SU-DHL-6 (cell line): ENCODE measurements around the gene RARRES1.

Source experiments
- H2AFZ ChIP-seq: fragments of 200-600 bp; sonication (generic); 2 replicates; pipeline ENCODE4 v1.6.1; 2014; ENCODE audit warnings: low read depth, mild to moderate bottlenecking, moderate library complexity, mixed read lengths, antibody characterized with exemption, low read length; ENCODE audit not compliant: severe bottlenecking
- H3F3A ChIP-seq: fragments of 200-600 bp; shearing (Covaris generic); 2 replicates; pipeline ENCODE4 v1.6.0; 2016; ENCODE audit warnings: antibody characterized with exemption, mild to moderate bottlenecking; ENCODE audit not compliant: insufficient read depth
- H3K27ac ChIP-seq: fragments of 200-600 bp; sonication (generic); 2 replicates; pipeline ENCODE4 v1.5.1; 2016; ENCODE audit warnings: low read depth, mild to moderate bottlenecking, low read length, moderate library complexity, mixed read lengths
- H3K27me3 ChIP-seq: fragments of 200-600 bp; sonication (generic), shearing (Covaris generic); 2 replicates; pipeline ENCODE4 v1.6.0; 2014; ENCODE audit warnings: mild to moderate bottlenecking, low read length
- H3K36me3 ChIP-seq: fragments of 200-600 bp; sonication (generic); 2 replicates; pipeline ENCODE4 v1.6.1; 2014; ENCODE audit warnings: mild to moderate bottlenecking, low read length, mixed read lengths
- H3K4me2 ChIP-seq: fragments of 300-600, 200-600 bp; shearing (Covaris generic), sonication (generic); 2 replicates; pipeline ENCODE4 v1.6.0; 2014; ENCODE audit warnings: low read length, low read depth, mild to moderate bottlenecking; ENCODE audit not compliant: poor library complexity, severe bottlenecking
- H3K4me3 ChIP-seq: fragments of 200-600 bp; sonication (generic); 2 replicates; pipeline ENCODE4 v1.5.1; 2014; ENCODE audit warnings: antibody characterized with exemption, low read length, mild to moderate bottlenecking, mixed read lengths; ENCODE audit not compliant: insufficient read depth, poor library complexity, severe bottlenecking
- H3K79me2 ChIP-seq: fragments of 200-600 bp; sonication (generic); 2 replicates; pipeline ENCODE4 v1.6.1; 2014; ENCODE audit warnings: mild to moderate bottlenecking, low read length, moderate library complexity; ENCODE audit not compliant: insufficient read depth
- H3K9ac ChIP-seq: fragments of 200-600 bp; sonication (generic); 2 replicates; pipeline ENCODE4 v1.7.0; 2014; ENCODE audit warnings: mild to moderate bottlenecking, low read length
- H3K9me2 ChIP-seq: fragments of 200-600 bp; sonication (generic); replicated peaks from 2 replicates; pipeline ENCODE4 v1.6.1; 2014; ENCODE audit warnings: low read length; ENCODE audit not compliant: insufficient read depth
- H3K9me3 ChIP-seq: fragments of 200-600 bp; sonication (generic); 2 replicates; pipeline ENCODE4 v1.6.1; 2014; ENCODE audit warnings: low read length, mixed read lengths; ENCODE audit not compliant: insufficient read depth
- H4K20me1 ChIP-seq: fragments of 200-600 bp; sonication (generic); 2 replicates; pipeline ENCODE4 v1.6.1; 2014; ENCODE audit warnings: low read depth, mild to moderate bottlenecking, antibody characterized with exemption, low read length, moderate library complexity, mixed read lengths
- CTCF ChIP-seq: fragments of 200-600 bp; sonication (generic); IDR thresholded peaks from one replicate; pipeline ENCODE4 v1.5.1; 2017; ENCODE audit warnings: antibody characterized with exemption, mild to moderate bottlenecking, low read length, moderate library complexity; ENCODE audit not compliant: insufficient read depth, poor library complexity, severe bottlenecking
- EZH2phosphoT487 ChIP-seq: fragments of 200-600 bp; sonication (generic), shearing (Covaris generic); conservative IDR thresholded peaks from 2 replicates; pipeline ENCODE4 v1.6.1; 2018; ENCODE audit warnings: mild to moderate bottlenecking, antibody characterized with exemption, low read length, moderate library complexity, mixed read lengths

The RARRES1 gene

GRCh38 chr3:158768361-158768787 is 36.1 kb upstream of the RARRES1 start:
- Histone ChIP-seq H3K36me3 (no peaks in the 10 kb centered on the region), H3K27ac (no peak overlapping the region), H3K79me2 (no peaks in the 10 kb centered on the region), H3K27me3 (no peaks in the 10 kb centered on the region), H3K4me3 (no peak overlapping the region), H2AFZ (no peak overlapping the region), H3K9ac (no peak overlapping the region), H3K9me2 (no peaks in the 10 kb centered on the region), H3F3A (no peaks in the 10 kb centered on the region), H4K20me1 (no peaks in the 10 kb centered on the region), H3K9me3 (no peaks in the 10 kb centered on the region), H3K4me2 (no peak overlapping the region)
- TF ChIP-seq CTCF (no peak), EZH2phosphoT487 (no peak)

GRCh38 chr3:158766364-158766763 is 34.1 kb upstream of the RARRES1 start:
- H4K20me1 ChIP-seq, result no peaks in the 10 kb centered on the region
- no peak overlapping the region for H3K9ac ChIP-seq
- H3K27me3 ChIP-seq, result no peaks in the 10 kb centered on the region
- no peaks in the 10 kb centered on the region for H3K9me3 ChIP-seq
- no peak overlapping the region for H3K4me2 ChIP-seq
- H3K79me2 ChIP-seq, result no peaks in the 10 kb centered on the region
- no peak overlapping the region for H3K27ac ChIP-seq
- H3K36me3 ChIP-seq, result no peaks in the 10 kb centered on the region
- H3K9me2 ChIP-seq, result no peaks in the 10 kb centered on the region
- no peak overlapping the region for H3K4me3 ChIP-seq
- H2AFZ ChIP-seq, result no peak overlapping the region
- H3F3A ChIP-seq, result no peaks in the 10 kb centered on the region
- TF ChIP-seq CTCF (no peak), EZH2phosphoT487 (no peak)

GRCh38 chr3:158765518-158766205 is 33.4 kb upstream of the RARRES1 start:
- no peak overlapping the region for H3K4me3 ChIP-seq
- H3F3A ChIP-seq, result no peaks in the 10 kb centered on the region
- H3K9me2 ChIP-seq, result no peaks in the 10 kb centered on the region
- no peaks in the 10 kb centered on the region for H4K20me1 ChIP-seq
- no peaks in the 10 kb centered on the region for H3K27me3 ChIP-seq
- no peaks in the 10 kb centered on the region for H3K36me3 ChIP-seq
- TF ChIP-seq EZH2phosphoT487, result no peak
- no peak for TF ChIP-seq CTCF
- no peaks in the 10 kb centered on the region for H3K79me2 ChIP-seq
- no peak overlapping the region for H3K4me2 ChIP-seq
- no peak overlapping the region for H3K27ac ChIP-seq
- H3K9me3 ChIP-seq, result no peaks in the 10 kb centered on the region
- no peak overlapping the region for H3K9ac ChIP-seq
- H2AFZ ChIP-seq, result no peak overlapping the region
